ENCODE results near the gene CHRNA4.

CHRNA4 gene

DNA sequence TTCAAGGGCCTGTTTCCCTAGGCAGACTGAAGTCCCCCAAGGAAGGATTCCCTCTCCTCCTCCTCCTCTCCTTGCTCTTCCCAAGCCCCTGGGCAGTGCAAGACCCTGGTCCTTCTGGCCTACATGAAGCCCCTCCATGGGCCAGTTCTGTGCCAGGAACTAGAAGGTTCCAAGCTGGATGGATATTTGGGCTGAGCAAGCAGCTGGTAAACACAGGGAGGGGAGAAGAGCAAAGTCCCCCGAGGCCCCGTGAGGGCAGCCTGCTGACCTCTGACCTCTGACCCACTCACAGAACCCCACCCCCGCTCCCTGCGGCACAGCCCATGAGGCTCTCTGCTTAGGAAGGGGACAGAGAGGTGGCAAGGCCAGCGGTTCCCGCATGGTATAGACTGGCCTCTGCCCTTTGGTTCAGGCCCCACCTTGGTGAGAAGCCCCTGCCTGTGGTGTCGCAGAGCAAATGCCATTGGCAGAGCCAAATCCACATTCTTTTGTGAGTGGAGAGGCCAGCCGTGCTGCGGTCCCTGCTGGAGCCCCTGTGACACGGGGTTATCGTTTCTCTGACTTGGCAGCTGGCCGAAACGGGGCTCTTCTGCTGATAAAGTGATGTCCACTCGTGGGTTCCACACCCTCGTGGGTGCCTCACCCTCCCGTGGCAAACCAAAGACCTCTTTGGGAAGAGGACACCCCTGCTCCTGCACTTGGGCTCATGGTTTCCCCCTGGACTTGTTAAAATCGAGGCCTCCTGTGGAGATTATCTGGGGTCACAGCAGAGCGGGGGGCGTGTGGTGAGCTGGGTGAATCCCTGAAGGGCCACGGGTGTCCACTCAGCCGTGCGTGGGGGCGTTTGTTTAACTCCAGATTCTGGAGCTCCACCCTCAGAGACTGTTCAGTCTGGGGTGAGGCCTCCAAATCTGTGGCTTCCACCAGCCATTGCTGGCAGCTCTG lies 2.1 kb upstream of the CHRNA4 start:
- DNase-seq (ENCODE audit: low spot score) = no peak

DNA sequence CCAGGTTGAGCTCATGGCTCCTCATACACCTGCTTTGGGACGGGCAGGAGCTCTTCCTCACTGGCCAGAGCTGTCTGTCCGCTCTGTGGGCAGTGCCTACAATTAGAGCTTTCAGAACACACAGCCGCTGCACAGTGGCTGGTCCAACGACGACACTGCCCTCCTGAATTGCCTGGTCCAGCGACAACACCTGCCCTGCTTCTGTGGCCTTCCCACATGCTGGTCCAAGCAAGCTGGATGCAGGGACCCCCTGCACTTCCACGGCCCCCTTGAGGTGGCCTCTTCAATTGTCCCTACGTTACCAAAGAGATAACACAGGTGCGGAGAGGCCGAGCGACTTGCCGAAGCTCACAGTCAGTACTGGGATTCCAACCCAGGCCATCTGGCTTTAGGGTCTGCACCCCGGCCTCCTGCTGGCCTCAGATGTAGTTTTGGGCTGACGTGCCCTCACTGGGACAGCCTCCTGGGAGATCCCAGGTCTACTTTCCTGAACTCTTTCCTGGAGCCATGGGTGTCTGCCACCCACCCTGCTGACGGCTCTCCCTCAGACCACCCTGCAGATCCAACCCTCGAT lies 1.4 kb upstream of the CHRNA4 start:
- DNase-seq (ENCODE audit: low spot score) = no peak

DNA sequence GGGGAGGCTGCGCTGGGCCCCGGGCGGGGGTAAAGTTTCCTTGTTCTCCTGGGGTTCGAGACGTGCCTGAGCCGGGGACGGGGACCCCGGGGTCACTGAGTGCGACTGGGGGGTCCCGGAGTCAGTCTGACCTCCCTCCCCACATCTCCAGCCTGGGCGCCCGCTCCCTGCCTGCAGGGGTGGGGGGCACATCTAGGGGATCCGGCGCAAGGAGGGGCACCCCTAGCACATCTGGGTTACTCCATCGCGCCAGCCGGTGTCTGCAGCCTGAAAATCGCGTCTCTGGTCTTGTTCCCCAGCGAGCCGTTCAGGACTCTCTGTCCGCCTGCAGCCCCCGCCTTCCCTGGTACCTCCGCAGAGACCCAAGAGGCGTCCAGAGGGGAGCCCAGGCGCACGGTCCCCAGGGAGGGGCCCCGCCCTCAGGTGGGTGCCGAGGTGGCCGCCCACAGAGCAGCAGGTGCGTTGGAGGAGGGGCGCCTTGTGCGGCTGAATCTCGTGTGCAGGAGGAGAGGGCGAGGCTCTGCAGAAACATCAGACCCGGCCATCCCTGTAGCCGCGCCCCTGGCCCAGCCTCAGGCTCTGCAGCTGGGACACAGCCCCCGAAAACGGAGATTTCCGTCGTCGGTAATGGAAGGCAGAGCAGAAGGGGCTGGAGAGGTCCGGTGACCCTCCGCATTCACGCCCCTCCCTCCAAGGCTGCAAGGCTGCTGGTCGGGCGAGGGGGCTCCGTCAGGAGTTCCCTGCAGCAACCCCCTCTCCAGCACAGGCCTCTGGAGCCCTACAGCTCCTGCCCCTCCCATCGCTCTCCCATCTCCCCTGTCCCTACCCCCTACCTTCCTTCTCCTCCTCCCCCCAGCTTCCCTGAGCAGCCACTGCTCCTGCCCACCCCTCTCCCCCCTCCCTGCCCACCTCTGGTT lies 628 bp upstream of the CHRNA4 start:
- no peak for DNase-seq (ENCODE audit: low spot score)

DNA sequence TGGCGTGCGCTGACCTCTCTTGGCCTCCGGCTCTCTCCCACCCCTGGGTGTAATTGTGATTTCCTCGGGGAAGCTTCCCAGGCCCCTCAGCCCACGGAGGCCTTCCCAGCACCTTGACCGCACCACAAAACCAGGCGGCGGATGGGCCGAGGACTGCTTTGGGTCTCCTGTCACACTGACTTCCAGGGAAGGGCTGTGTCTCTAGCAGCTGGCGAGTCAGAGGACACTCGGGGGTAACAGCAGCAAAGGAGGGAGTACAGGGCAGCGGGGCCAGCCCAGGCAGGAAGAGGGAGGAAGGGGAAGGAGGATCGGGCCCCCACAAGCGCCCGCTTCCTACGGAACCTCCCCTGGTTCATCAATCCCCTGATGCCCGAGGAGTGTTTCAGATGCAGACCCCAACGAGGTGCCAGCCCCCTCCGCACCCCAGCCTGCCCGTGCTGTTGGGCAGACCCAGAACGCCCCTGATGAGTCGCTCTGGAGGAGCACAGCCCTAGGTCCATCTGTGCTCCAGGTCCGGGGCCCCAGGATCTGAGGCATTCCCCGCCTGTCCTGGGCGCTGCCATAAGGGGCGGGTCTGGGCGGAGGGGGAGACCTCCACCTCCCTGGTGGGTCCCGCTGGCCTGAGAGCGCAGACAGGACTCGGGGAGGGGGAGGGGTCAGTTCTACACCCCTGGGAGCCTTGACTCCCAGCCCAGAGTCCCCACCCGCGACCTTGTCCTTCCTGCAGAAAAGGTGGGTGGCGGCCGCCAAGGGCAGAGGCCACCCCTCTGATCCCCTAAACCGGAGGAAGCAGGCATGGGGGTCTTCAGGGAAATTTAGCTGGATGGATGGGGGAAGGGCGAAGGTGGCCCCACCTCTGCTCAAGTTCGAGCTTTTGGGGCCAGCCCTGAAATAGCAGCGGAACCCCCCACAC lies 956 bp downstream of the CHRNA4 start:
- no peak for DNase-seq (ENCODE audit: low spot score)

DNA sequence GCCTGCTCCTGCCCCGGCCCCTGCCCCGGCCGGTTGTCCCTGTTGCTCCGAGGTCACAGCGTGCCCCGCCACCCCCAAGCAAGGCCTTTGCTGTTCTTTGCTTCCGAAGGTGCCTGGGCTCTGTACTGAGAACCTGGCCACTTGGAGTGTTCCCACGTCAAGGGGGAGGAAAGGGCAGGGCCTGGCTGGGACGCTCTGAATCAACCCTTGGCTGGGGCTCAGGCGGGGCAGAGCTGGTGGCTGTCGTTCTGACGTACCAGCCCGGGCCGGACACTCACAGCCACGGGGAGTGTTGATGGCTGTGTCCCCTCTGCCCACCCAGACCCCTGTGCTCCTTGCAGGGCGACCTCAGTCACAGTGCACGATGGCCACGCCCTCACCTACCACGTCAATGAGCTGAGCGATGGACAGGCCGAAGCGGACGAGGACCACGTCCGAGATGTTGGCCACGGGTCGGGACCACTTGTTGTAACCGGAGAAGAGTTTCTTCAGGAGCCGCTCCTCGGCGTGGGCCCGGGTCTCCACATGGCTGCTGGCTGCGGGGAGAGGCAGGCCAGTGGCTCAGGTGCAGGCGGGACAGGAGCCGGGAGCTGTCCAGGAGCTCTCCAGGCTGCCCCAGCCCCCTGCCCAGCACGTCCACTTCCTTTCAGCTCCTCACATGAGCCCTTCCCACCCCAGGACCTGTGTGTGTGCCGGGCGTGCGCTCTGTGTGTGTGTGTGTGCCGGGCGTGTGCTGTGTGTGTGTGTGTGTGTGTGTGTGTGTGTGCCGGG lies 1.8 kb downstream of the CHRNA4 start:
- no peak for DNase-seq (ENCODE audit: low spot score)

DNA sequence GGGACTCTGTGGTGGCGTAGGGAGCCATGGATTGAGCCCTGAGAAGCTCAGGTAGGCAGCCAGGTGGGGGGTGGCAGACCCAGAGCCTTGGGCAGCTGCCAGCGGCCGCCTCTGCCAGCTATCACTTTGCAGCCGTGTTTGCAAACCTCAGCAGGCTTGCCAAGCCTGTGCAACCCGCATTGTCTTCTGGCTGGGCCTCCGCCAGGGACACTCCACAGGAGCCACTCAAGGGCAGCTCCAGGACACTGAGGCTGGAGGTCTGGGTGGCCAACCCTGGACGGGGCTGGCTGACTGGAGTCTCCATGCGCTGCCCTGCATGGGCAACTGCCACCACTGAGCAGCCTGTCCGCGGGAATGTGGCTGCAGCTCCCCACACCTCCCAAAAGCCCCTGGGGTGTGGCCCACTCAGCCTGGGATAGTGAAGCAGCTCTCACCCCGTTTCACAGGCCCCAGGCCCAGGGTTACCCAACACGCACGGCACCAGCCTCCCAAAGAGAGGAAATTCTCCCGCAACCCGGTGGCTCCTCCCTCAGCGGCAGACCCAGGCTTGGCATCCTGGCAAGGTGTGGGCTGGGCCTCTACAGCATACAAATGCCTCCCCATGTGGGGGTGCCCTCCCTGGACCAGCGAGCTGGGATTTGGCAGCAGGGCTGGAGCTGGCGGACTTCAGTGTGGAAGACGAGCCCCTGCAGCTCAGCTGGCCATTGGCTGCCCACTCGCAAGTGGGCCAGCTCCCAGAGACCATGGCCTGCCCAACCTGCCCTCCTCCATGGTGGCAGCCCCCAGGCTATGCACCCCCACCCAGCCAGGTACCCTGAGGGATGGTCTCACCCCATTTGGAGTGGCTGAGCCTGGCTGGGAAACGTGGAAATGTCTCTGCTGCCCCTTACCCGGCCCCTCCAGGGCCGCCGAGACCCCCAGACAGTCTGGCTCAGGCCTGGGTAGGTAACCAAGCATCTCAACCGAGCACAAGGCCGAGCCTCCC lies 2.9 kb downstream of the CHRNA4 start:
- DNase-seq (ENCODE audit: low spot score) = no peak

DNA sequence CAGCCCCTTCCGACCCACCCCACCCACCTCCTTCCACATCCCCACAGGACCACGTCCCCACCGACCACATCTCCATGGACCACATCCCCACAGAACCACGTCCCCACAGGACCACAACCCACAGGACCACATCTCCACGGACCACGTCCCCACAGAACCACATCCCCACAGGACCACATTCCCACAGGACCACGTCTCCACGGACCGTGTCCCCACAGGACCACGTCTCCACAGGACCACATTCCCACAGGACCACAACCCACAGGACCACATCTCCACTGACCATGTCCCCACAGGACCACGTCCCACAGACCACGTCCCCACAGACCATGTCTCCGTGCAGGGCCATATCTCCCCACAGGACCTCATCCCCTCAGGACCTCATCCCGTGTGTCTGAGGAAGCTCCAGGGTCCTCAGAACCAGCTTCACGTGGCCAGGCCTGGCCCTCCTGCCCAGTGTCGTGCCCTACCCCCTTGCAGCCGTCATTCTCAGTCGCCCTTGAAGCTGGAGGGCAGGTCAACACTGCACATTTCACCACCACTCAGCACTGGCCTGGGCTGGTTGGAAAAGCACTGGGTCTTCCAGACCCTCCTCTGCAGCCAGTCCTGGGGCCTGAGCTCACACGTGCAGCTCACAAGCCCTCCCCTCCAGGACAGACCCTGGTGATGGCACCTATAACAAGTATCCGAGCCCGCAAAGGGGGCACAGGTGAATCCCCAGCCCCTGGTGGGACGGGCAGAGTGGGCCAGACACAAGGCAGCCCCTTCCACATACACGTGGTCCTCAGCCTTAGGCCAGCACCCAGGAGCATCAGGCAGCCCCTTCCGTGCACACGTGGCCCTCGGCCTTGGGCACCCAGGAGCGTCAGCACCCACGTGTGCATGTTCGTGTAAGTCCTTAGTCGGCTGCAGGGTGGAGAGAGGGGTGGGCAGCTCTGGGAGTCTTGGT lies 3.9 kb downstream of the CHRNA4 start:
- DNase-seq (ENCODE audit: low spot score) = no peak

DNA sequence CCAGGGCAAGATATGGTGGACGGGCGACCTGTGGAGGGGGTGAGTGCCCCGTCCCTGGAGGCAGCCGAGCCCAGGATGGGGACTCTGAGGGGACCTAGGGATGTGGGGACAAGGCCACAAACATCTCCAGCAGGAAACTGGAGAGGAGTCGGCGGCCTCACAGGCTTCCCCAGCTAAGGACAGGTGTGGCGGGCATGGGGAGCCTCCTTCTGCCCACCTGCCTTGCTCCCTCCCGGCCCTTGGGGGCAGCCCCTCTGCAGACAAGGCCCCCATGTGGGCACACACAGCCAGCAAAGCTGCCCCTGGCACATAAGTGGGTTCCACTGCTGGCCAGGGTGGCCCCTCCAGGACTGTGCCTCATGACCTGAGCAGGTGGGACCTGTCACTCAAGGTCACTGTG lies 4.6 kb downstream of the CHRNA4 start:
- no peak for DNase-seq (ENCODE audit: low spot score)

DNA sequence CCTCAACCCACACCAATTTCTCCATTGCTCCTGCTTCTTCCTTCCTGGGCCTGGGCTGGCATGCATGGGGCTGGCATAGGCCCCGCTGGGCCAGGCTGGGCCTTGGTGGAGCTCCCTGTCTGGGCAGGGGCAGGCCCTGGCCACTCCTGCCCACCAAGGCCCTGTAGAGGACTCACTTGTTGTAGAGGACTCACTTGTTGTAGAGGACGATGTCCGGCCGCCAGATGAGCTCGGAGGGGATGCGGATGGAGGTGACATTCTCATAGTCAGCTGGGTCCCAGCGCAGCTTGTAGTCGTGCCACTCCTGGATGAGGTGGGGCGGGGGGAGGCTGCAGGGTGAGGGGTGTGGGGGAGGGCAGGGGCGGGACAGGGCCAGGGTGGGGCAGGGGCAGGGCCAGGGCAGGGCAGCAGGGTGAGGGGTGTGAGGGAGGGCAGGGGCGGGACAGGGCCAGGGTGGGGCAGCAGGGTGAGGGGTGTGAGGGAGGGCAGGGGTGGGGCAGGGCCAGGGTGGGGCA lies 5.3 kb downstream of the CHRNA4 start:
- no peak for DNase-seq (ENCODE audit: low spot score)

DNA sequence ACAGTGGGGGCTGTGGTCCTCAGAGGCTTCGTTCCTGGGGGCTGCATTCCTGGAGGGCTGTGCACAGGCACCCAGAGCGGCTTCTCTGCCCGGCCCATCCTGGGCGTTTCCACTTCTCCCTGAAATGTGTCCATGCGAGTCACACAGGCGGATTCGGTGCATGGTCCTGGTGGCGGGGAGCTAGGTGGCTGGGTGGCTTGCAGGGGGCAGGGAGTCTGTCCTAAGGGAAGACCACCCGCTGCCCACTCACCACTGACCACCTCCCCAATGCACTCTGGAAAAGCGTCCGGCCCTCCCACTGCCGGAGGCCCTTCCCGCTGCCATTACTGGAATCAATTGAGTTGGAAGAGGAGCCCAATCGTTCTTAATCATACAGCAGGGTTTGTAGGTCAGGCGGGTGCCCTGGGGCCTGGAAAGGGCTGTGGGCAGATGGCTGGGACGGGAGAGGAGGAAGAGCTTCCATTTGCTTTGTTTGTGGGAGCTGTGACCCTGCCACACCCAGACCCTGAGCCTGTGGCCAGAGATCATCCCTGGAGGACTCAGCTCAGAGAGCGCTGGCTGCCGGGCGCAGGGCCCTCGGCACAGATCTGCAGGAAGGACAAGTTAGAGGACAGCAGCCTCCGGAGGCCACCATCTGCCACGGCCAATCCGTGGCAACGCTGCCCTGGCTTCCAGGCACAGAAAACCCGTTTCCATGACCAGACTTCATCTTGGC lies 6.4 kb downstream of the CHRNA4 start:
- no peak for DNase-seq (ENCODE audit: low spot score)

DNA sequence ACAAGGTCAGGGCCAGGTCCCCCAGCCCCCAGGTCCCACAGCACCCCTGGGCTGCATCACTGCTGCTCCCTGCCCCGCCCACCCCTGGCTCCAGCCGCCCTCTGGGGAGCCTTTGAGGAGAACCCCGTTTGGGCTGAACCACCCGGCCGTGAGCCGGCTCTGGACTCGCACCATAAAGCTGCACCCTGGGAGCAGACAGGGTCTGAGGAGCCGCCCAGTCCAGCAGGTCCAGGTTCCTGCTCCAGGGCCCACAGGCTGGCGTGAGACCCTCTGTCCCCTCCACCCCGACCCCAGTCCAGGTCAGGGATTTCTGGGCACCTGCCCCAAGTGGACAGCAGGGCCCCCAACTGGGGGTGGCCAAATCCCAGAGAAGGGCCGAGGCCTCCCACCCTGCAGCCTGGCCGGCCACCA lies 8.3 kb downstream of the CHRNA4 start:
- DNase-seq (ENCODE audit: low spot score) = no peak

DNA sequence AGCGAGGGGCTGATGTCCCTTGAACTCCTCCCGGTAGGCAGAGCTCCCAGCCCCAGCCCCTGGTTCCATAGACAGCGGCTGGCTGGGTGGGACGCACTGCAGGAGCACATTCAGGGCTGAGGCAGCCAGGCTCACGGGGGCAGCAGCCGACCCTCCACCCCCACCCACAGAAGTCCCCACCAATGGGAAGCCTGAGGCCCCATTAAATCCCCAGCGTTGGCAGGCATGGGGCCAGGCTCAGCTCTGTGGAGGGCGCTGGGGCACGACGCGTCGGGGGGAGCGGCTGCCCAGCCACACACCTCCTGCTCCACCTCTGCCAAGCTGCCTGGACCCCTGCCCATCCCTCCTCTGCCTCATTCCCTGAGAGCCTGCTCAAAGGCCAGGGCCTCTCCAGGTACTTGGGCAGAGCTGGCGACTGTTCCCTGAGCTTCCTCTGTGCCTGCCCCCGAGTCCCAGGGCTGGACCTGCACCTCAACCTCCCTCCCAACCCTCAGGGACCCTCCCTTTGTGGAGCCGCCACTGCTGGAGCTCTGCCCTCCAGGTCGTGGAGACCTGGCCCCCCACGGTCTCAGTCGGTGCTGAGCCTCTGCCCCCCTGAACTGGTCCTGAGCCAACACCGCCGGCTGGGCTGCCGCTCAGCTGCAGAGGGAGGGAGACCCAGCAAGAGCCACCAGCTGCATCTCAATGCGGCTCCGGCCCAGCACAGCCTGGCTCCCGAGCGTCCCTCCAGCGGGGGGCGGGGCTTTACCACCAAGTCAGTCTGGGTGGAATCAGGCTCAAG lies 9.1 kb downstream of the CHRNA4 start:
- no peak for DNase-seq (ENCODE audit: low spot score)

DNA sequence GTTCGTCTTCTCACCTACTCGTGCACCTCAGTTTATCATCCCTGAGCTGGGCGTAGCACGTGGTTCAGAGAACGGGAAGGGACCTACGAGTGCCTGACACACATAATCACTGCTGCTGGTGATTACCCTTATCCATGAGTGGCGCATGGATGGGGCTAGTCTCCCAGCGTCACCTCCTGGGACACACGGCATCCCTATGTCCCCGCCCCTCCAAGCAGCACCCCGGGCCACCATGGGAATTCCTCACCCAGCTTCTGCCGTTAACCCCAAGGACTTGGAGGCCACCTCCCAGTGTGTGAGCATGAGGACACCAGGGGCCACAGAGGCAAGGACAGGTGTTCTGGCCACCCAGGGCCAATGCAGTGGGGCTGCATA lies 9.8 kb downstream of the CHRNA4 start:
- DNase-seq (ENCODE audit: low spot score) = no peak

DNA sequence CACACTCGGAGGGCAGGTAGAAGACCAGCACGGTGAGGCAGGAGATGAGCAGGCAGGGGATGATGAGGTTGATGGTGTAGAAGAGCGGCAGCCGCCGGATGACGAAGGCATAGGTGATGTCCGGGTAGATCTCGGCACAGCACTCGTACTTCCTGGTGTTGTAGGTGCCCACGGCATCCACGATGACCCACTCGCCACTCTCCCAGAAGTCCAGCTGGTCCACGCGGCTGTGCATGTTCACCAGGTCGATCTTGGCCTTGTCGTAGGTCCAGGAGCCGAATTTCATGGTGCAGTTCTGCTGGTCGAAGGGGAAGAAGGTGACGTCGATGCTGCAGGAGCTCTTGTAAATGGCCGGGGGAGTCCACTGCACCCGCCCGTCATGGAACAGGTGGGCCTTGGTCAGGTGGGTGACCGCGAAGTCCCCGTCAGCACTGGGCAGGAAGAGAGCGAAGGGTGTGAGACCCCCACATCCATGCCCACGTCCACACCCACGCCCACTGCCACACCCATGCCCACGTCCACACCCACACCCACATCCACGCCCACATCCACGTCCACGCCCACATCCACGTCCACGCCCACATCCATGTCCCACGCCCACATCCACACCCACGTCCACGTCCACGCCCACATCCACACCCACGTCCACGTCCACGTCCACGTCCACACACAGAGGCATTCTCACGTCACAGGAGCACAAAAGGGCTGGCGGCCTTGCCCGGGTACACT lies 10.4 kb downstream of the CHRNA4 start:
- no peak for DNase-seq (ENCODE audit: low spot score)

DNA sequence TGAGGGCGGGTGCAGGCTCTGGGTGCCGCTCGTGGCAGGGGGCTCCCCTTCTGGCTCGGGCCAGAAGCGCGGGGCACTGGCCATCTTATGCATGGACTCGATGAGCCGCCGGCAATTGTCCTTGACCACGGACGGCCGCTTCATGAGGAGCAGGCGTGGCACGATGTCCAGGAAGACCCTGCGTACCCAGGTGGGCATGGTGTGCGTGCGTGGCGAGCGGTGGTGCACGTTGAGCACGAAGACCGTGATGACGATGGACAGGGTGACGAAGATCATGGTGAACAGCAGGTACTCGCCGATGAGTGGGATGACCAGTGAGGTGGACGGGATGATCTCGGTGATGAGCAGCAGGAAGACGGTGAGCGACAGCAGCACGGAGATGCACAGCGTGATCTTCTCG lies 11.0 kb downstream of the CHRNA4 start:
- DNase-seq (ENCODE audit: low spot score) = no peak

DNA sequence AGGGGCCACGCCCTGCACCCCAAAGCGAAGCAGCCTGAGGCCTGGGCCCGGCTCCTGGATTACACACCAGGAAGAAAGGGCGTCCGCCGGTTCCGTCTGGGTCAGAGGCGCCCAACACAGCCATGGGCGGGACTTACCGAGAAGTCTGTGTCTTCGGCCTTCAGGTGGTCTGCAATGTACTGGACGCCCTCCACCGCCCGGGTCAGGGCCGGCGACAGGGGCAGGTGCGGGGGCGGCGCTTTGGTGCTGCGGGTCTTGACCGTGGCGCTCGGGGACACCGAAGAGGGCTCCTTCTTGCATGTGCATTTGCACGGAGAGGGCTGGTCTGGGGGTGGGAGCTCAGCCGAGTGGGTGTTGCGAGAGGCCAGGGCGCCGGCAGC lies 11.6 kb downstream of the CHRNA4 start:
- no peak for DNase-seq (ENCODE audit: low spot score)
